ENCODE results near the gene TMSB10.
"Not testable (repeated sequence)": the region's sequence is repeated elsewhere in the genome, so short reads cannot be mapped to it uniquely, and the experiment has no call there.

TMSB10 gene

DNA sequence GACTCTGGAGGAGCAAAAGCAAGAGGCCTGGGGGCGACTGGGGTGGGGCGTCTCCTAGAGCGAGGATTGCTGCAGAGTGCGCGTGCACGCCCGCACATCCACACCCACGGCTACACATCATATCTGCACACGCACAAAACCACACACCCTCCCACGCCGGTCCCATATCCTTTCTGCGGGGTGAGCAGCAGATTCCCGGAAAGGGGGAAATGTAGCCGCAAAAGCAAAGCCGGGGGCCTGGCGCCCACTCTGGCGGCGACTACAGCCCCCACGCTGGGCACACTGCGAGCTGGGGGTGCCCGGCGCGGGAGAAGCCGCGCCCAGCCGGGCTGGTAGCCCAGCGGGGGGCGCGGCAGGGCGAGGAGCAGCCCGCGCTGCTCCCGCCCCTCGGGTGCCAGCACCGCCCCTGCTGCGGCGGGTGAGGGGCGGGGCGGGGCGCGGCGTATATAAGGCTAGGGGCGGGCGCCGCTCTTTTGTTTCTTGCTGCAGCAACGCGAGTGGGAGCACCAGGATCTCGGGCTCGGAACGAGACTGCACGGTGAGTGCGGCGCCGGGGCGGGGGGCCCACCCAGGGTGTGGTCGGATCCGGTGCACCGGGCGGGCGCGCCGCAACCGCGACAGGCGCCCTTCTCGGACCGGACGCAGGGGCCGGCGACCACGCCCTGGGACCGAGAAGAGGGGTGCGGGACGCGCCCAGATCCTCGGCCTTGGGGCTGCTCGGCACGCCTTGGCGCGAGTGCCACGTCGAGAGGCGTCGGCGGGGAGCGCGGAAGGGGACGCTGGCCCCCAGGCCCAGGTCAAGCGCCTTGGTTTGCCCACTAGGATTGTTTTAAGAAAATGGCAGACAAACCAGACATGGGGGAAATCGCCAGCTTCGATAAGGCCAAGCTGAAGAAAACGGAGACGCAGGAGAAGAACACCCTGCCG lies at the start of gene TMSB10:
Gene TMSB10 (plus strand): TSS at position 476 of the 927 bp plus-strand sequence.
- peak; percentile 90 for DNase-seq

DNA sequence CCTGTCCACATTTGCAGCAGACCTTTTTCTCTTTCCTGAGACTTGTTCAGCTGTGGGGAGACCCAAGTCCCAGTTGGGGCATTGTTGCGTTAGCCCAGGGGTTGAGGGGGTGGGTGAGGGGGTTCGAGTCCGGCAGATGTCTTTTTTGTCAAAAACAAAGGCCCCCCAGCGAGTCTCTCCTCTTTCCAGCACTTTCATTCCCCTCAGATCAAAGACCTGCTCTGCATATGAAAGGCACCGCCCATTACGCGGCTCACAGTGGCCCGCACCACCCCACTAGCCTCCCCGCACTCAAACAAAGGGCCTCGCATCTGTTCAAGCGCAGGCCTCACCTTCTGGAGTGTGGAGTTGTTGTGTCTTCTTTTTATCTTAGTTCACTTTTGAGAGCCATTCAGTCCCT lies 49.7 kb upstream of the TMSB10 start:
- no peak for DNase-seq

DNA sequence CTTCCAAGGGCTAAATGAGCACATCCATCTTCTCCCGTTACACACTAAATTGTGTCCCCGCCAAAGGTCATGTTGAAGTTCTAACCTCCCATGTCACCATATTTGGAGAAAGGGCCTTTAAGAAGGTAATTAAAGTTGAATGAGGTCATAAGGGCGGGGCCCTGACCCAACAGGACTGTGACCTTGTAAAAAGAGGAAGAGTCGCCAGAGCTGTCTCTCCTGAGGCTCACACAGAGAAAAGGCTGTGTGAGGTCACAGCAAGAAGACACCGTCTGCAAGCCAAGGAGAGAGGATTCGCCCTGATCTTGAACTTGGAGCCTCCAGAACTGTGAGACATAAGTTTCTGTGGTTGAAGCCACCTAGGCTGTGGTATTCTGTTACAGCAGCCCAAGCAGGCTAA lies 48.7 kb upstream of the TMSB10 start:
- no peak for DNase-seq

DNA sequence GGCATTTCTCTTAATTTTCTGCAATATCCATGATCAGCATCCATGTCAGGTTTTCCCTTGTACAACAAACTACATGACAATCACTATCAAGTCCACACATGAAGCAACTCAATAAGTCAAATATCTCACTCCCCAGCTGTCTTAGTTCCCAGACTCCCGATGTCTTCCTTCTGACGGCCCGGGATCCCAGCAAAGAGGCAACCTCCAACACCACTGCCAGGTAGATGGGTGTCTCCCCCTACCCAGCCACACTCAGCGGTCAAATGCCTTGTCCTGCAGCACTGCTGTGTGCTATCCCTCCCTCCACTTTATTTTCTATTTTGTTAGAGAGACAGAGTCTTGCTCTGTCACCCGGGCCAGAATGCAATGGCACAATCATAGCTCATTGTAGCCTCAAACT lies 47.9 kb upstream of the TMSB10 start:
- DNase-seq = no peak

DNA sequence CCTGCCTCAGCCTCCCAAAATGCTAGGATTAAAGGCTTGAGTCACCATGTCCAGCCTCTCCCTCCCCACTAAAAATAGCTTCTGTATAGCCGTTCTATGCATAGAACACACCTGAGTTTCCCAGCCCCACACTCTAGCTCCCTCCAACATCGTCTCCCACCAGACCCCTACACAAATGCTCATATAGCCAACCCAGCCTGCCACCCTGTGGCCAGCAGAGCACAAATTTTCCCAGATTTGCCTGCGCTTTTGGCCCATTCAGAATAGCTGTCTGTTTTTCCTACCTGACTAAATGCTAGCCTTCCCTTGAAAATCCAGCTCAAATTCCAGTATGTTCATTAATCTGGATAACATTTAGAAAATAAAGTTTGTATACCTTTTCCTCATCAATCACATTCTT lies 47.3 kb upstream of the TMSB10 start:
- no peak for DNase-seq

DNA sequence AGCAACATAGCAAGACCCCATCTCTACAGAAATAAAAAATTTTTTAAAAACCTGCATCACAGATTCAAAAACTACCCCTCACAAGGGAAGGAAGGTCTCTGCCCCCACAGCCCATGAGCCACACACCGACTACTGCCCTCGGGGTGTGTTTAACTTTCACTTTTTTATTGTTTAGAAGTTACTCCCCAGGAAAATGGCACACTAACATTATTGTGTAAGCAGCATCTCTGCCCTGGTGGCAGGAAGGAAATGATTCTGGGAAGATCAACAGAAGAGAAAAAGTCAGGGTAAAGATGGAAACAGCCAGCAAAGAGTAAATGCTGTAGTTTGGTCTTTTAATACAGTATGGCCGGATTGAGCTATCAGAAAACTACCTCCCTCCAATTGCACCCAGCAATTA lies 46.5 kb upstream of the TMSB10 start:
- DNase-seq = no peak

DNA sequence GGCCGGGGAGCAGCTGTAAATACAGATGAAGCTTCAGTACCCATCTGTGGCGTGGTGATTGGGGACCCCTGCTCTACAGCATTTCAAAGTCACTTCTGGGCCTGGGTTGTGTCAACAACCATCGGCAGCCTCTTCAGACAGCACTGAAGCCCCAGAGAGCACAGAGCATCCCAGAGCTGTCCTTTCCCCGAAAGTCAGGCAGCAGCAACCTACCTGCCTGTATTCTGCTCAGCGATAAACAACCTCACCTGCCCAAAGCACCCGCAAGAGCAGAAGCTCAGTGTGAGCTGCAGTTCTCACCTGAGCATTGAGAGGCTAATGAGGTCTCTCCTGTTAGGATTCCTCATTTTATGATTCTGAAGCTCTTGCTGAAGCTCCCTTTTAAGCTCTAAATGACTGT lies 43.9 kb upstream of the TMSB10 start:
- no peak for DNase-seq

DNA sequence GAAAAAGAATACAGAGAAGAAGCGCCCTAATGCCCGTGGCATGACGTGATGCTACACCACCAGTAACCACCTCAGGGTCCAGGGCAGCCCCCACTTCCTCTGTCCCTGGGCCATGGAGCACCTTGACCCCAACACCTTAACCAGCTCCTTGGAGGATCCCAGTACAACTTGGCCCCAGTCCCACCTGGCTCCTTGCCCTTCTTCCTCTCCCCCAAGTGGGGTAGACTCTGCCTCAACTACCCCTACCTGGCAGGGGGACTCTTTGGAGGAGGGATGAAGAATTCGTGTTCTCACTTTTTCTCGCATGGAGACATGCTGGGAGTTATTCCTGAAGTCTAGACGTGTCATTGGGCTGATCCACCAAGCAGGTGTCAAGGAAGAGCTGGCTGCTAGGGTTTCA lies 43.5 kb upstream of the TMSB10 start:
- DNase-seq = no peak

DNA sequence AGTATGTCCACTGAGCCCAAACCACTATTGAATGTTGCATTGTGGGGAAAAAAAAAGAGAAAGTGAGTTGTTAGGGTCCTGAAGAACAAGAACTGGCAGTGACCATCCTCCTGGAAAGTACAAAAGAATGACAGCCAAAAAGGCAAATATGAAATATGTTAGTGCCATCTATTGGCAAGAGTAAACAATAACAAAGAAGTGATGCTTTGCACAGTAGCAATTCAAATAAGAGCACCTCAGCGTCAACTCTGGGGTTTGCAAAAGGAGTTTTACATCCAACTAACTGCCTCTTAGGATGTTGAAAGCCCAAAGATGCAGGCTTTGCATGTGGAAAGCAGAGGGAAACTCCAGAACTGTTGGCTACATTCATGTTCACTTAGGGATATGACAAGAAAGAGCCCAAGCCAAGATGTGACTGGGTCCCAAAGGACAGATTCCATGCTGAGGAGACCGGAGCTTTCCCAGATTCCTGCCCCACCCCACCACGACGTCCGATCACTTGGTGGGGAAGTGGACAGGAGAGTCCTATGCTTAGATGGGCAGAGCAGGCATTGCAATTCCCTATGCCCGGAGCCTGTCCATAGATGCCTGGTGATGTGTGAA lies 40.2 kb upstream of the TMSB10 start:
- peak; percentile 20 for DNase-seq

DNA sequence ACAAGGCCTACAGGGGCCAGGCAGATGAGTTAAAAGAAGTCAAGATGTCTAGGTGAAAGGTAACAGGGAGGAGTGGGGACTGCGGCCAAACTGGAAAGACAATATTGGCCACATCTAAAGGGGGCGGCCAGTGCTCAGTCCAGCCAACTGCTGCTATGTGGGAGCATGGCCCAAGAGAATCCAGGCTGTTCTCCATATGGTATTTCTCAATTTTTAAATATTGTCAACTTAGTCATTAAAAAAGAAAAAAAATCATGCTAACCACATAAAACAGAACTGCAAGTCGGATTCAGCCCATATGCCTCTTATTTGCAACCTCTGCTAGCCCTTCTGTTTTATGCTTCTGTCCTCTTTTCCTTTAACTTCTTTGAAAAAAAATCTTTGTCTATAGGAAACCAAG lies 39.3 kb upstream of the TMSB10 start:
- DNase-seq = no peak

DNA sequence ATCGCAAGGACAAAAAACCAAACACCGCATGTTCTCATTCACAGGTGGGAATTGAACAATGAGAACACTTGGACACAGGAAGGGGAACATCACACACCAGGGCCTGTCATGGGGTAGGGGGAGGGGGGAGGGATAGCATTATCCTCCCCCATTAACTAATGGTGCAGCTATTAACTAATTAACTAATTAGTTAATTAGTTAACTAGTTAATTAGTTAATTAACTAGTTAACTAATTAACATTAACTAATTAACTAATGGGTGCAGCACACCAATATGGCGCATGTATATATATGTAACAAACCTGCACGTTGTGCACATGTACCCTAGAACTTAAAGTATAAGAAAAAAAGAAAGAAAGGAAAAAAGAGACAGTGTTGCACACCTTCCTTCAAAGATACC lies 37.1 kb upstream of the TMSB10 start:
- DNase-seq = not testable (repeated sequence)

DNA sequence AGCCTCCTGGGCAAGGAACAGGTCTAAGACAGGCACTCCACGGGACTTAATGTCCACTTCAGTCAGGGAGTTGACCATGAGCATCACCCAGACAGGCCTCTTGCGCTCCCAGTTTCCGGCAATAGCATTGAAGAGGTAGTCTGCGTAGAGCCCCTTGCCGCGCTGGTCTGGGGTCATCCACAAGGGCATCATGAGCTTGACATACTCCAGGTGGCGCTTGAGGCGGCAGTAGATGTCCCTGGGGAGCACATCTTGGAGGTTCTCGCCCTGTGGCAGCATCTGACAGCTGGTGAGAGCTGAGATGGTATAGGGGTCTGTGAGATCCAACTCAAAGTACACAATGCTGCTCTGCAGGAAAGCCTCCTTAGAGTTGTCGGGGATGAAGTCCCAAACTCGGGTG lies 35.1 kb upstream of the TMSB10 start:
- DNase-seq = no peak

DNA sequence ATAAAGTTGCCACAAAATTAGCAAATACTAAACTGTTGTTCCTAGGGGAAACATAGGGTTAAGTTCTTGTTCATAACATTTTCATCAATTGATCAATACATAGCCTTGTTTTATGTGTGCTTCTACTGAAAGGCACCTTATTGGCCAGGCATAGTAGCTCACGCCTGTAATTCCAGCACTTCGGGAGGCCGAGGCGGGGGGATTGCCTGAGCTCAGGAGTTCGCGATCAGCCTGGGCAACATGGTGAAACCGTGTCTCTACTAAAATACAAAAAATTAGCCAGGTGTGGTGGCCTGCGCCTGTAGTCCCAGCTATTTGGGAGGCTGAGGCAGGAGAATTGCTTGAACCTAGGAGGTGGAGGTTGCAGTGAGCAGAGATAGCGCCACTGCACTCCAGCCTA lies 32.8 kb upstream of the TMSB10 start:
- not testable (repeated sequence) for DNase-seq

DNA sequence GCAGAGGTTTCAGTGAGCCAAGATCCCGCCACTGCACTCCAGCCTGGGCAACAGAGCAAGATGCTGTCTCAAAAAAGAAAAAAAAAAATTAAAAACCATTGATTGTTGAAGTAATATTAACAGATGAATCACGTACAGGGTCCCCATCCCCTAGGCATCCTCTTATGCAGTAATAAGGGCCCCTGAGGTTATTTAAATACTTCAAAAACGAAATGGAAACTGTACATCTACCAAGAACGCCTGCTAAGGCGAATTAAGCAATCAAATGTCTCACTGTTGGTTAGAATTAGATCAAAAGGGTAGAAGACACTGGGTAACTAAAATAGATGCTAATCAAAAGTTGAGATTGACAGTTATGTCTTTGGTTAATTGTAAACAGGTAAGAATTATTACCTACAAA lies 32.1 kb upstream of the TMSB10 start:
- no peak for DNase-seq

DNA sequence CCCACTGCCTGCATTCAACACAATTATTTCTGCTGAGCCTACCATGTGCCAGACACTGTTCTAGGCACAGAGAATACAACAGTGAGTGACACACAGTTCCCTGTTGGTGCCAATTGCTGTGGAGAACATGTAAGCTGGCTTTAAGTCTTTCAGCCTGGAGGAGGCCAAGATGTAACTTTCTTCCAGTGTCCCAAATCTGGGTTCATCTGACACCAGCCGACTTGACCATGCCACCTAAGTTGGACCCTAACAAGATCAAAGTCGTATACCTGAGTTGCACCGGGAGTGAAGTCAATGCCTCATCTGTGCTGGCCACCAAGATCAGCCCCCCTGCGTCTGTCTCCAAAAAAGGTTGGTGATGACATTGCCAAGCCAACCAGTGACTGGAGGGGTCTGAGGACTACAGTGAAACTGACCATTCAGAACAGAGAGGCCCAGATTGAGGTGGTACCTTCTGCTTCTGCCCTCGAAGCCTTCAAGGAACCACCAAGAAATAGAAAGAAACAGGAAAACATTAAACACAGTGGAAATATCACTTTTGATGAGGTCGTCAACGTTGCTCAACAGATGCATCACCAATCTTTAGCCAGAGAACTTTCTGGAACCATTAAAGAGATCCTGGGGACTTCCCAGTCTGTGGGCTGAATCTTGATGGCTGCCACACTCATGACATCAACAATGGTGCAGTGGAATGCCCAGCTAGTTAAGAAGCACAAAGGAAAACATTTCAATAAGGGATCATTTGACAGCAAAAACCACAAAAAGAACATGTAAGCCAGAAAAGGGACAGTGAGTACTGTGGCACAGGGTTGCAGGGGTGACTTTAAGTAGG lies 30.9 kb upstream of the TMSB10 start:
- DNase-seq = no peak

DNA sequence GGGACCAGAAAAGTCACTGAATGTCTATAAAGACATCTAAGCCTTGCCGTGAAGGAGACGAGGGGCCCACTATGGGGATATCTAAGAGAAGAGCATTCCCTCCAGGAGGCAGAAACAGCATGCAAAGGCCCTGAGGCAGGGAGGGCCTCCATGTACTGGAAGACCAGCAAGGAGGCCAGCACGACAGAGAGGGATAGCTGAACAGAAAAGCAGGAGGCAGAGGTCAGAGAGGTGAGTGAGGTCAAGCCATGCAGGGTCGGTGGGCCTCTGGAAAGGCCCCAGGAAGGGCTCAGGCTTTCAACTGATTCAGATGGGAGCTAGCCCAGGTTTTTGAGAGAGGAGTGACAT lies 30.3 kb upstream of the TMSB10 start:
- no peak for DNase-seq

DNA sequence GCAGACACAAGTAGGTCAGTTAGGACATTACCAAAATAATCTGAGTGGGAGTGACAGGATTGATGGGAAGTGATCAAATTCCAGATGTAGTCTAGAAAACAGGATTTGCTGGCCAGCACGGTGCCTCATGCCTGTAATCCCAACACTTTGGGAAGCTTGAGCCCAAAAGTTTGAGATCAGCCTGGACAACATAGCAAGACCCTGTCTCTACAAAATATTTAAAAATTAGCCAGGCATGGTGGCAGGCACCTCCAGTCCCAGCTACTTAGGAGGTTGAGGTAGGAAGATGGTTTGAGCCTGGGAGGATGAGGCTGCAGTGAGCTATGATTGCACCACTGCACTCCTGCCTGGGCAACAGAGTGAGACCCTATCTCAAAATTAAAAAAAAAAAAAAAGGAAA lies 29.8 kb upstream of the TMSB10 start:
- not testable (repeated sequence) for DNase-seq

DNA sequence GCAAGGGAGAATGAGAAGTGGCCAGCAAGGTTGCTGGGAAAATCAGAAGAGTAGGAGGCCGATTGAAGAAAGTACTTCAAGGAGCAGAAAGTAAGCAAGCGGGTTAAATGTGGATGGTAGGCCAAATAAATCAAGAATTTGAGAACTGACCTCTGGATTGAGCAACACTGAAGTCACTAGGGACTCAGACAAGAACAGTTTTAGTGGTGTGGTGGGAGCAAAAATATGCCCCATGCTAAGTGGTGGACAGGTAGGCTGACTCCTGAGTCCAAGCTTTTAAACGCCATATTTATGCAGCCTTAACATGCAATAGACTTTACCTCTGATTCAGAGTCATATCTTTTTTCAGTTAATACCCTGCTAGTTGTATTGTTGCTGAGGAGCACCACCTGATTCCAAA lies 29.1 kb upstream of the TMSB10 start:
- no peak for DNase-seq

DNA sequence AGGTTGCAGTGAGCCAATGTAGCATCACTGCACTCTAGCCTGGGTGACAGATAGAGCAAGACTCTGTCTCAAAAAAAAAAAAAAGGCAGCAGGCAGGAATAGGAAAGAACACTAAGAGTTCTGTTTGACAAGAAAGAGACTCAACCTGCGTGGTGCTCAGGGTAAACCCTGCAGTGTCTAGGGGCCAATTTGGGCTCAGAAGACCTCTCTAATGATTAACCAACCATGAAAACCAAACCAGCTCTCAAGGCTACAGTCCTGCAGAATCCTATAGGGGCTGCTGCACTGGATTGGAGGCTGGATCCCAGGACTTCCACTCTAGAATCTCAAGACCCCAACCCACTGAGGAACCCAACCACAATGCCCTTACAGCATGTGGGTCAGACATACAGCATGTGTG lies 27.0 kb upstream of the TMSB10 start:
- no peak for DNase-seq

DNA sequence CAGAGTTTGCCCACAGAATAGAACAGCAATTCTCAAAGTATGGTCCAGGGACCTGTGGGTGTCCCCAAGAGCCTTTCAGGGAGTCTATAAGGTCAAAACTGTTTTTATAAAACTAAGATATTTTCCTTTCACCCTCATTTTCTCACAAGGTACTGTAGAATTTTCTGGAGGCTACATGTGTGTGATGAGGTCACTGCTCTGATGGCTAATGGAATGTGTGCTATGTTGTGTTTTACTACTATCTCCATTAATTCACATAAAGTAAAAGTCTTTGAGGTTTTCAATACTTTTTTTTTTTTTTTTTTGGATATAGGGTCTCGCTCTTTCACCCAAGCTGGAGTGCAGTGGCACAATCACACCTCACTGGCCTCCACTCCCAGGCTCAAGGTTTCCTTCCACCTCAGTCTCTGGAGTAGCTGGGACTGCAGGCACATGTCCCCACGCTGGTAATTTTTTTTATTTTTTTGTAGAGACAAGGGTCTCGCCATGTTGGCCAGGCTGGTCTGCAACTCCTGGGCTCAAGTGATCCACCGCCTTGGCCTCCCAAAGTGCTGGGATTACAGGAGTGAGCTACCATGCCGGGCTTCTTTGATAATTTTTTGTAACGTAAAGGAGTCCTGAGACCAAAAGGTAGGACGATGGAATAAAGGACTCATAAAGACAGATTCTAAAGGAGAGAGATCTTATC lies 26.4 kb upstream of the TMSB10 start:
- no peak for DNase-seq

DNA sequence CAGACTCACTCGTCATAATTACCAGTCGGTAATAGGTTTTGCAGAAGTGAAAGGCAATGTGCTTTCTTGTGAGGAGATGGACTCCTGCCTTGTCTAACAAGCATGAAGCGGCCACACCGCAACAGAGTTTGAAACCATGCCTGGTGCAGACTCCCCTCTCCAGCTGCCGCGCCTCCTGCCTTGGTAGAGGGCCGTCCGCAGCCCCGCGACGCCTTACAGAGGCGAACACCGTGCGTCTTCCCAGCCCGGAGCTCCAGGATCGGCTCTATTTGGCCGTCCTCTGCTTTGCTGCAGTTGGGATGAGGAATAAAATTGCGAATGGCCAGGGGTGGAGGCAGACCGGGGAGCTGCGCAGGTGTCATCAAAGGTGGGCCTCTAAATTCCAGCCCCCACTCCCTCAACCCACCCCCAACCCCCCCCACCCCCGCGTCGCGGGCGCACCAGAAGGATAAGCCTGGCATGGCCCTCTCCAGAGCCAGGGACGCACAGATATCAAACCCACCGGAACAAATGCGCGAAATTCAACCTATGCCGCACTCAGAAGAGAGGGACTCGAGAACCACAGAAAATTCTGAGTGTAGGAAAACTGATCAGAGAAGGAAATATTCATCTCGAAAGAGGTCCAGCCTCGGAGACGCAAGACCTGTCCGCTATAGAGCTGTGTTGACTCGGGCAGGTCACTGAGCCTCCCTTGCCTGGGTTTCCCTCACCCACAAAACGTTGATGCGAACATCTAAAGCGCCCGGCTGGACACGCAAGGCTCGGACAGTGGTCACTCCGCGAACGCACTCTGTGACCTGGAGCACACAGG lies 25.7 kb upstream of the TMSB10 start:
- no peak for DNase-seq

DNA sequence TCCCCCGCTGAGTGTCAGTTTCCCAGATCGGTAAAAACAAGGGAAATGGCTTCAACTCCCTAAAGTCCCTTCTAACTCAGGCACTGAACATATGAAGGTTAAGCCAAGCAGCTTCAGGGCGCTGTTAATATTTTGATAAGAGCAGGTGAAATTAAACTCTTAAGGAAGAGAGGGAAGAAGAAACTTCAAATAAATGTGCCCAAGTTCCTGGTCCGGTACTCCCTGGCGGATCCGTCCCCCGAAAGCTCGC lies 25.1 kb upstream of the TMSB10 start:
- no peak for DNase-seq
